Stimulated activated CD4-positive, alpha-beta T cell treated with anti-CD3 and anti-CD28 coated beads, Interleukin-1b, Interleukin-23, amount 100 ng/mL, for 4 hours (primary cell): Measurements from ENCODE around the gene RETREG1.
A peak's percentile ranks its signal among the peaks of the same experiment; 100 is the strongest.
"Not testable (repeated sequence)": the region's sequence is repeated elsewhere in the genome, so short reads cannot be mapped to it uniquely, and the experiment has no call there.

Experiments
- DNase-seq, 2 donors: peaks; one replicate each; pipeline ENCODE4 v3.0.0-alpha.2; 2020; ENCODE audit warnings: low read depth in 2 of 2

Gene RETREG1

GRCh38 chr5:16617274-16617968 lies 624 bp upstream of the RETREG1 start:
- peak; percentile 27 to 32 for DNase-seq

- no peak for DNase-seq
Observed at GRCh38 chr5:16615741-16616535, 859 bp downstream of the RETREG1 start.

GRCh38 chr5:16612007-16612406 lies 4.8 kb downstream of the RETREG1 start:
- DNase-seq, result no peak

GRCh38 chr5:16610896-16611295 lies 5.9 kb downstream of the RETREG1 start:
- not testable (repeated sequence) for DNase-seq

- no peak for DNase-seq
Observed at GRCh38 chr5:16609412-16609811, 7.4 kb downstream of the RETREG1 start.

GRCh38 chr5:16606628-16607027 lies 10.2 kb downstream of the RETREG1 start:
- DNase-seq, result no peak

GRCh38 chr5:16603701-16604100 lies 13.1 kb downstream of the RETREG1 start:
- no peak for DNase-seq

- no peak for DNase-seq
Observed at GRCh38 chr5:16603295-16603694, 13.5 kb downstream of the RETREG1 start.

- DNase-seq, result no peak
Observed at GRCh38 chr5:16602182-16602581, 14.6 kb downstream of the RETREG1 start.

- DNase-seq, result no peak
Observed at GRCh38 chr5:16600946-16601345, 15.9 kb downstream of the RETREG1 start.

GRCh38 chr5:16600397-16600796 lies 16.4 kb downstream of the RETREG1 start:
- no peak for DNase-seq

- DNase-seq, result no peak
Observed at GRCh38 chr5:16597946-16598694, 18.7 kb downstream of the RETREG1 start.

- no peak for DNase-seq
Observed at GRCh38 chr5:16596581-16596940, 20.2 kb downstream of the RETREG1 start.

- no peak for DNase-seq
Observed at GRCh38 chr5:16595881-16596580, 20.8 kb downstream of the RETREG1 start.

GRCh38 chr5:16593628-16594027 lies 23.2 kb downstream of the RETREG1 start:
- no peak for DNase-seq

- no peak for DNase-seq
Observed at GRCh38 chr5:16593013-16593412, 23.8 kb downstream of the RETREG1 start.

GRCh38 chr5:16592255-16592654 lies 24.5 kb downstream of the RETREG1 start:
- no peak for DNase-seq

GRCh38 chr5:16590685-16591084 lies 26.1 kb downstream of the RETREG1 start:
- DNase-seq, result no peak

GRCh38 chr5:16589658-16590057 lies 27.1 kb downstream of the RETREG1 start:
- no peak for DNase-seq

GRCh38 chr5:16588434-16589214 lies 28.2 kb downstream of the RETREG1 start:
- DNase-seq, result no peak

- DNase-seq, result no peak
Observed at GRCh38 chr5:16586556-16586955, 30.2 kb downstream of the RETREG1 start.
